GM12878 (cell line): Measurements from ENCODE around the gene MAML3.

Source experiments
- FOXM1 ChIP-seq: IDR thresholded peaks from 2 replicates; pipeline ENCODE4 v1.6.1; 2012; ENCODE audit warnings: low read depth, mild to moderate bottlenecking, inconsistent platforms, low read length, moderate library complexity
- TF ChIP-seq, protein P1 (sequence below), 3 experiments: IDR thresholded peaks in 2 of 3; conservative IDR thresholded peaks in 1 of 3; 2 replicates each; pipeline ENCODE4 v1.5.1; 2011; ENCODE audit warnings: low read depth in 3 of 3, low read length in 3 of 3, mild to moderate bottlenecking in 3 of 3, control low read depth in 2 of 3, moderate library complexity in 2 of 3, inconsistent platforms in 1 of 3, mixed read lengths in 1 of 3; ENCODE audit not compliant: control insufficient read depth in 2 of 3, insufficient read depth in 1 of 3; ENCODE audit errors: extremely low read depth in 1 of 3
- TF ChIP-seq, protein P2 (sequence below): IDR thresholded peaks from 2 replicates; pipeline ENCODE4 v1.6.1; 2011; ENCODE audit warnings: mild to moderate bottlenecking, low read depth, low read length, moderate library complexity; ENCODE audit not compliant: insufficient replicate concordance

DNA sequence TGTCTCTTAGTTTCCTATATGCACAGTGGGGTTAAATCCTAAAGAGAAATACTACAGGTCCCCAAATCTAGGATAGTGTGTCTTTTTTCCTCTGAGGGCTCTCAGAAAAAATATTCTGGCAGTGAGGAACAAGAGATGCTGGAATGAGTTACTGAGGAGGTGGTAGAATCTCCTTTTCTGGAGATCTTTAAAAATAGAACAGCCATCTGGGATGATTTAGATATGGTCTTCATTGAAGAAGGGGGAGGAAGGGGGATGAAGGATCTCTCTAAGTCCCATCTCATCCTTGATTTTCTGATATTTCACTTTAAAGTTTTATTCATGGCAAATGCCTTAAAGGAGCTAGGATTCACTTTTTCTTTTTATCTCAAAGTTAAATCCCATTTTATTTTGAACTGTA lies 235.0 kb downstream of the MAML3 start:
- TF ChIP-seq FOXM1 = no peak
- TF ChIP-seq, protein P1, sequence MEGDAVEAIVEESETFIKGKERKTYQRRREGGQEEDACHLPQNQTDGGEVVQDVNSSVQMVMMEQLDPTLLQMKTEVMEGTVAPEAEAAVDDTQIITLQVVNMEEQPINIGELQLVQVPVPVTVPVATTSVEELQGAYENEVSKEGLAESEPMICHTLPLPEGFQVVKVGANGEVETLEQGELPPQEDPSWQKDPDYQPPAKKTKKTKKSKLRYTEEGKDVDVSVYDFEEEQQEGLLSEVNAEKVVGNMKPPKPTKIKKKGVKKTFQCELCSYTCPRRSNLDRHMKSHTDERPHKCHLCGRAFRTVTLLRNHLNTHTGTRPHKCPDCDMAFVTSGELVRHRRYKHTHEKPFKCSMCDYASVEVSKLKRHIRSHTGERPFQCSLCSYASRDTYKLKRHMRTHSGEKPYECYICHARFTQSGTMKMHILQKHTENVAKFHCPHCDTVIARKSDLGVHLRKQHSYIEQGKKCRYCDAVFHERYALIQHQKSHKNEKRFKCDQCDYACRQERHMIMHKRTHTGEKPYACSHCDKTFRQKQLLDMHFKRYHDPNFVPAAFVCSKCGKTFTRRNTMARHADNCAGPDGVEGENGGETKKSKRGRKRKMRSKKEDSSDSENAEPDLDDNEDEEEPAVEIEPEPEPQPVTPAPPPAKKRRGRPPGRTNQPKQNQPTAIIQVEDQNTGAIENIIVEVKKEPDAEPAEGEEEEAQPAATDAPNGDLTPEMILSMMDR (IDR thresholded peaks at IDR 0.05 in 2 of 3, conservative IDR thresholded peaks at IDR 0.05 in 1 of 3; ENCODE audit: control insufficient read depth in 2 of 3, extremely low read depth in 1 of 3, insufficient read depth in 1 of 3, low read depth in 3 of 3, low read length in 3 of 3) = no peak
- TF ChIP-seq, protein P2, sequence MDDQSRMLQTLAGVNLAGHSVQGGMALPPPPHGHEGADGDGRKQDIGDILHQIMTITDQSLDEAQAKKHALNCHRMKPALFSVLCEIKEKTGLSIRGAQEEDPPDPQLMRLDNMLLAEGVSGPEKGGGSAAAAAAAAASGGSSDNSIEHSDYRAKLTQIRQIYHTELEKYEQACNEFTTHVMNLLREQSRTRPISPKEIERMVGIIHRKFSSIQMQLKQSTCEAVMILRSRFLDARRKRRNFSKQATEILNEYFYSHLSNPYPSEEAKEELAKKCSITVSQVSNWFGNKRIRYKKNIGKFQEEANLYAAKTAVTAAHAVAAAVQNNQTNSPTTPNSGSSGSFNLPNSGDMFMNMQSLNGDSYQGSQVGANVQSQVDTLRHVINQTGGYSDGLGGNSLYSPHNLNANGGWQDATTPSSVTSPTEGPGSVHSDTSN = no peak
